B cell (primary cell): ENCODE results near the gene HS1BP3. TPM values are rescaled to one million over a fixed set of nuclear protein-coding genes. Genes with fewer than 3 reads are reported as not detected.

Source experiments
- ATAC-seq: fragments of 200-7000 bp; cut with Tn5 transposase; one replicate; pipeline ENCODE4 v1.10.0; 2021; ENCODE audit warnings: low read depth, mild to moderate bottlenecking, moderate number of reproducible peaks, moderate library complexity
- CTCF ChIA-PET: fragments of 350-600 bp; sonication (Branson Sonifier 250); formaldehyde crosslinking; loops from one replicate; lab custom pipeline; 2021; ENCODE audit warnings: antibody characterized with exemption, inconsistent platforms; lab: Charles Lee
- POLR2A ChIA-PET: fragments of 350-600 bp; sonication (Branson Sonifier 250); formaldehyde crosslinking; loops from one replicate; lab custom pipeline; 2021; ENCODE audit warnings: antibody characterized with exemption; lab: Charles Lee
- DNase-seq: peaks from one replicate; pipeline ENCODE4 v3.0.0; 2013
- H2AFZ ChIP-seq: 2 replicates; pipeline ENCODE4 v1.6.1; 2012; ENCODE audit warnings: mild to moderate bottlenecking, low read depth, low read length; ENCODE audit not compliant: insufficient read depth, poor library complexity, severe bottlenecking
- H3K27ac ChIP-seq, 2 donors: 1 replicate in 1 of 2; 2 replicates in 1 of 2; pipeline ENCODE4 v1.5.1; 2012 to 2013; ENCODE audit warnings: low read length in 2 of 2, mild to moderate bottlenecking in 2 of 2, moderate library complexity in 1 of 2
- H3K27me3 ChIP-seq, 4 experiments: fragments of 200-600 bp in 1 of 4; sonication (generic) in 1 of 4; replicated peaks in 1 of 4; 1 replicate in 2 of 4; 2 replicates in 2 of 4; pipeline versions ENCODE4 v1.6.1 to v1.7.0; 2013 to 2016; ENCODE audit warnings: low read length in 3 of 4, mild to moderate bottlenecking in 2 of 4, mixed read lengths in 1 of 4, moderate library complexity in 1 of 4; ENCODE audit not compliant: insufficient read depth in 4 of 4, control insufficient read depth in 3 of 4; ENCODE audit errors: control extremely low read depth in 1 of 4
- H3K36me3 ChIP-seq, 2 experiments: replicated peaks in 1 of 2; 1 replicate in 1 of 2; 2 replicates in 1 of 2; pipeline versions ENCODE4 v1.6.1 to v1.7.1; 2013; ENCODE audit warnings: low read length in 1 of 2; ENCODE audit not compliant: insufficient read depth in 2 of 2, control insufficient read depth in 1 of 2; ENCODE audit errors: control extremely low read depth in 1 of 2, extremely low read depth in 1 of 2
- H3K4me1 ChIP-seq, 2 donors: fragments of 200-600 bp in 1 of 2; sonication (generic) in 1 of 2; 1 replicate in 1 of 2; 2 replicates in 1 of 2; pipeline versions ENCODE4 v1.5.1 to v1.6.1; 2013 to 2017; ENCODE audit warnings: low read length in 2 of 2; ENCODE audit not compliant: control insufficient read depth in 2 of 2, insufficient read depth in 2 of 2
- H3K4me2 ChIP-seq: replicated peaks from 2 replicates; pipeline ENCODE3; 2012; ENCODE audit warnings: mild to moderate bottlenecking, low read depth, low read length; ENCODE audit not compliant: poor library complexity, severe bottlenecking
- H3K4me3 ChIP-seq, 5 experiments: fragments of 200-600 bp in 1 of 5; sonication (generic) in 1 of 5; 1 replicate in 3 of 5; 2 replicates in 2 of 5; pipeline versions ENCODE4 v1.5.1 to v1.7.0; 2011 to 2016; ENCODE audit warnings: low read length in 4 of 5, mild to moderate bottlenecking in 4 of 5, low read depth in 2 of 5, control low read depth in 1 of 5, moderate library complexity in 1 of 5; ENCODE audit not compliant: insufficient read depth in 1 of 5; ENCODE audit errors: control extremely low read depth in 1 of 5, extremely low read depth in 1 of 5
- H3K79me2 ChIP-seq: fragments of 200-600 bp; sonication (generic); one replicate; pipeline ENCODE4 v1.6.0; 2016; ENCODE audit warnings: low read length; ENCODE audit not compliant: control insufficient read depth, insufficient read depth
- H3K9ac ChIP-seq: fragments of 200-600 bp; sonication (generic); 2 replicates; pipeline ENCODE4 v1.6.1; 2017; ENCODE audit warnings: mild to moderate bottlenecking, low read length, moderate library complexity
- H3K9me3 ChIP-seq, 3 donors: one replicate each; pipeline versions ENCODE4 v1.6.1 to v1.7.1; 2013; ENCODE audit warnings: low read length in 2 of 3; ENCODE audit not compliant: control insufficient read depth in 2 of 3, insufficient read depth in 1 of 3; ENCODE audit errors: control extremely low read depth in 1 of 3
- H4K20me1 ChIP-seq: 2 replicates; pipeline ENCODE4 v1.6.0; 2012; ENCODE audit warnings: mild to moderate bottlenecking, low read length; ENCODE audit not compliant: insufficient read depth, control insufficient read depth, poor library complexity, severe bottlenecking
- H3K27ac Mint-ChIP-seq: one replicate; pipeline ENCODE4 v1.8.0; 2021; ENCODE audit warnings: mixed read lengths
- H3K27me3 Mint-ChIP-seq: one replicate; pipeline ENCODE4 v1.8.0; 2021; ENCODE audit warnings: mixed read lengths
- H3K4me1 Mint-ChIP-seq: one replicate; pipeline ENCODE4 v1.8.0; 2021; ENCODE audit warnings: mixed read lengths
- H3K4me3 Mint-ChIP-seq: one replicate; pipeline ENCODE4 v1.8.0; 2021; ENCODE audit warnings: mixed read lengths
- H3K9me3 Mint-ChIP-seq: one replicate; pipeline ENCODE4 v1.8.0; 2022; ENCODE audit warnings: mixed read lengths; ENCODE audit not compliant: insufficient read depth
- CTCF ChIP-seq: fragments of 200-600 bp; IDR thresholded peaks from one replicate; pipeline ENCODE4 v1.8.0; 2022; ENCODE audit warnings: antibody characterized with exemption, mild to moderate bottlenecking
- EZH2 ChIP-seq: IDR thresholded peaks from 2 replicates; pipeline ENCODE4 v1.6.1; 2012; ENCODE audit warnings: borderline replicate concordance, low read depth, mild to moderate bottlenecking, moderate library complexity, low read length; ENCODE audit not compliant: insufficient read depth, poor library complexity, severe bottlenecking
- whole genome bisulfite sequencing: methylation state at CpG from one replicate; pipeline ENCODE4 v1.1.5; 2013; ENCODE audit warnings: missing lambda C conversion rate; ENCODE audit not compliant: insufficient coverage; 5-methylcytosine and 5-hydroxymethylcytosine counted together
- intact Hi-C: fragments of 100-400 bp; cut with micrococcal nuclease; formaldehyde crosslinking; loops from one replicate; pipeline ENCODE4 v1.10.0; 2022
- polyA plus RNA-seq: library from polyadenylated mRNA; depleted of rRNA; stranded (reverse); fragments of >200 nt; gene quantifications from 2 replicates; pipeline ENCODE4 v1.2.3, GENCODE V29; 2012
- total RNA-seq, 2 donors: library from RNA; stranded (reverse); fragments of 120-200 nt in 1 of 2; gene quantifications; 1 replicate in 1 of 2; 2 replicates in 1 of 2; pipeline versions ENCODE4 v1.2.3 to v1.2.4, GENCODE V29; 2013 to 2022

HS1BP3 gene
- total and polyA plus RNA-seq, 2 donors (not counting 1 experiment from before 2014, with no cell fraction given): 27.8 to 28.7 TPM

DNA sequence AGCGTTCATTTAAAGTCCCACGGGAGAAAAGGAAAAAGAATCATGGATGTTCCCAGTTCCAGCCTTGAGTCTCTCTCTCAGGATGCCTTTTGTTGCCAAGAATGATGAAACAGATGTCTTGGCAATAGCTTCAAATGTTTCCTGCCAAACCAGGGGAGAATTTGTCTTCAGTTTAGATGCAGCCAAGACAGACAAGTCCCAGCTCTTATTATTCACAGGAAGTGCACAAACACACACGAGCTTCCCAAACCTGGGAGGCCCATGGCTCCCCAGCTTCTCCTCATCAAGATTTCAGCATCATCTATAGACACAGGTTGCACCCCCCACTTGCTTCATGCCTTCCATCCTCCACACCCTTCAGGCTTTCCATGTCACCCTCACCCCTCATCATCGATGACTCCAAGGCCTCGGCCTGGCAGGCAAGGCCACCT, 45.9 kb downstream of the HS1BP3 start:
- DNase-seq (no peak), ATAC-seq (no peak)
- TF ChIP-seq CTCF: no peak
- no peak for TF ChIP-seq EZH2
- Histone ChIP-seq H3K27ac (no peak overlapping the region), H4K20me1 (no peaks in the 10 kb centered on the region), H3K9ac (no peak overlapping the region), H3K9me3 (peaks cover 0 to 1% (median 0%) of the 10 kb centered on the region in 3 donors), H3K27me3 (no peaks in the 10 kb centered on the region), H3K79me2 (no peaks in the 10 kb centered on the region), H3K4me3 (no peak overlapping the region), H2AFZ (no peak overlapping the region), H3K4me1 (no peaks in the 10 kb centered on the region), H3K4me2 (no peak overlapping the region), H3K36me3 (no peaks in the 10 kb centered on the region)
- H3K9me3 Mint-ChIP-seq: no peaks in the 10 kb centered on the region
- H3K27me3 Mint-ChIP-seq: no peaks in the 10 kb centered on the region
- WGBS: 85% methylated on average over 3 of the region's 5 CpGs
- POLR2A ChIA-PET: no interaction called here
- H3K4me1 Mint-ChIP-seq: no peaks in the 10 kb centered on the region
- H3K27ac Mint-ChIP-seq: no peak overlapping the region
- intact Hi-C loops: no loop called here
- CTCF ChIA-PET: interaction anchor here (1.5 kb wide), 1 partner anchor 9 kb away, joined by 3 read pairs; no protein-coding TSS in a partner anchor
- no peak overlapping the region for H3K4me3 Mint-ChIP-seq

GRCh38 chr2:20604401-20604911, 46.4 kb downstream of the HS1BP3 start:
- H4K20me1 ChIP-seq: no peaks in the 10 kb centered on the region
- H3K4me3 ChIP-seq: no peak overlapping the region
- no peaks in the 10 kb centered on the region for H3K27me3 ChIP-seq
- Mint-ChIP-seq H3K9me3 (no peaks in the 10 kb centered on the region), H3K27ac (no peak overlapping the region), H3K27me3 (no peaks in the 10 kb centered on the region), H3K4me3 (no peak overlapping the region), H3K4me1 (no peaks in the 10 kb centered on the region)
- H2AFZ ChIP-seq: no peak overlapping the region
- DNase-seq (no peak), ATAC-seq (no peak)
- H3K9me3 ChIP-seq: peaks cover 0 to 1% (median 0%) of the 10 kb centered on the region in 3 donors
- H3K4me2 ChIP-seq: no peak overlapping the region
- H3K4me1 ChIP-seq: no peaks in the 10 kb centered on the region
- ChIA-PET POLR2A (no interaction called here), CTCF (interaction anchor here (1.5 kb wide), 1 partner anchor 8 kb away, joined by 3 read pairs; no protein-coding TSS in a partner anchor)
- no peak overlapping the region for H3K9ac ChIP-seq
- intact Hi-C loops: no loop called here
- 79% methylated on average over 7 of the region's 7 CpGs for WGBS
- H3K27ac ChIP-seq: no peak overlapping the region
- no peaks in the 10 kb centered on the region for H3K36me3 ChIP-seq
- H3K79me2 ChIP-seq: no peaks in the 10 kb centered on the region
- TF ChIP-seq EZH2 (no peak), CTCF (no peak)
